H1 (cell line): ENCODE measurements around the gene KLRF1.

Experiments used
- CEBPB ChIP-seq: IDR thresholded peaks from 2 replicates; pipeline ENCODE4 v1.6.1; 2012; ENCODE audit warnings: low read depth, low read length
- EP300 ChIP-seq, 2 experiments: IDR thresholded peaks; 1 replicate in 1 of 2; 2 replicates in 1 of 2; pipeline ENCODE4 v1.6.1; 2011 to 2012; ENCODE audit warnings: low read depth in 2 of 2, low read length in 2 of 2, mild to moderate bottlenecking in 2 of 2, borderline replicate concordance in 1 of 2, inconsistent platforms in 1 of 2, moderate library complexity in 1 of 2
- EZH2 ChIP-seq: fragments of 200-600 bp; sonication (generic); IDR thresholded peaks from 2 replicates; pipeline ENCODE4 v1.7.1; 2012; ENCODE audit warnings: low read depth, mild to moderate bottlenecking, moderate library complexity, low read length, inconsistent platforms; ENCODE audit not compliant: severe bottlenecking
- HDAC6 ChIP-seq: IDR thresholded peaks from one replicate; pipeline ENCODE4 v1.7.1; 2012; ENCODE audit warnings: low read depth, mild to moderate bottlenecking, inconsistent platforms, low read length, moderate library complexity
- KDM1A ChIP-seq: fragments of 200-600, 300-600 bp; sonication (generic); IDR thresholded peaks from 2 replicates; pipeline ENCODE4 v1.7.1; 2016; ENCODE audit warnings: mild to moderate bottlenecking, low read length, borderline replicate concordance
- POLR2A ChIP-seq, 2 experiments: IDR thresholded peaks; 1 replicate in 1 of 2; 2 replicates in 1 of 2; pipeline ENCODE4 v1.6.1; 2011; ENCODE audit warnings: low read depth in 2 of 2, low read length in 2 of 2, mild to moderate bottlenecking in 2 of 2; ENCODE audit errors: control extremely low read depth in 1 of 2
- RAD21 ChIP-seq, 2 experiments: IDR thresholded peaks in 1 of 2; conservative IDR thresholded peaks in 1 of 2; 2 replicates each; pipeline ENCODE4 v1.6.1; 2011; ENCODE audit warnings: low read depth in 2 of 2, low read length in 2 of 2, improper control_type of control experiment in 1 of 2, inconsistent platforms in 1 of 2, mild to moderate bottlenecking in 1 of 2, moderate library complexity in 1 of 2
- SAP30 ChIP-seq: fragments of 300-600 bp; sonication (generic); IDR thresholded peaks from 2 replicates; pipeline ENCODE4 v1.7.1; 2012; ENCODE audit warnings: low read length, moderate library complexity, mild to moderate bottlenecking, inconsistent platforms; ENCODE audit not compliant: insufficient read depth, insufficient replicate concordance
- YY1 ChIP-seq: IDR thresholded peaks from 2 replicates; pipeline ENCODE4 v1.6.1; 2011; ENCODE audit warnings: low read depth, mild to moderate bottlenecking, low read length
- TF ChIP-seq, protein P1 (sequence below): IDR thresholded peaks from 2 replicates; pipeline ENCODE4 v1.6.1; 2012; ENCODE audit warnings: inconsistent platforms
- TF ChIP-seq, protein P2 (sequence below), 3 experiments: IDR thresholded peaks; 1 replicate in 2 of 3; 2 replicates in 1 of 3; pipeline versions ENCODE4 v1.5.1 to v1.6.1; 2011; ENCODE audit warnings: low read length in 3 of 3, mild to moderate bottlenecking in 3 of 3, inconsistent platforms in 2 of 3, low read depth in 1 of 3, moderate library complexity in 1 of 3; ENCODE audit not compliant: insufficient read depth in 1 of 3; ENCODE audit errors: control extremely low read depth in 1 of 3

DNA sequence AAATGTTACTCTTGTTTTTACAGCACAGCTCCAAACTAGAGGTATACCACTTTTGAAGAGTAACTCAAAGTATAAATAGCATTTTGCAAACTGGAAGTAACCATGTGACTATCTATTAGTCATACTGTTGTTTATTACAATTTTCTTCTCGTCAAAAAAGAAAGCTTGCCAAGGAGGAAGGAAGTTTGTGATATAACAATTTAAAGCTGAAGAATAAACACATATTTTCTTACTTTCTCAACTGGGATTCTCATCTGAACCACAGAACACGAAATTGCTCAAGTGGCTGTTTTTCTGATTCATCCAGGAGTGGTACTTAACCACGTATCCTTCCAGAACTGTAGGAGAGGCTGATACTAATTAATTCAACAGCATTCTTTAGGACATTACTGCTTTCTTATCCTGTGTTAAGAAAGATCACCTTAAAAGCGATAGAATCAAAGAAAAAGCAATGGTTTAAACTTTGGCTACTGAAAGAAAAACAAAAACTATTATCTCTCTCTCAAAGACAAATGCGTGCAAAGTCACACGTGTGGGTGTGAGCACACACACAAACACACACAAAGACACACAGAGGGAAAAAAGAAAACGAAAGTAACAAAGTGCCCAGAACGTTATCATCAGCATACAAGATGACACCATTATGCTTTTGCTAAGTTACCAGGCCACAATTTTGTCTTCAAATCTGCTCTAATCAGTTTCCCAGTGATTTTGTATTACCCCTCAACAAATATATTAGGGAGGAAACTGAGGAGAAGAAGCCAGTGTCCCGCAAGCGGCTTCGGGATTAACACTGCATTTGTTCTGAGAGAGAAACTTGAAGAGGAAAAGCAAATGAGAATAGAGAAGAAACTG is 42.3 kb downstream of the KLRF1 start, which contains the start of gene CLEC2B:
- TF ChIP-seq SAP30 (no peak), EP300 (IDR thresholded peaks at IDR 0.05; ENCODE audit: borderline replicate concordance in 1 of 2, low read depth in 2 of 2, low read length in 2 of 2) (no peak), POLR2A (IDR thresholded peaks at IDR 0.05; ENCODE audit: control extremely low read depth in 1 of 2, low read depth in 2 of 2, low read length in 2 of 2) (no peak), YY1 (no peak), RAD21 (IDR thresholded peaks at IDR 0.05 in 1 of 2, conservative IDR thresholded peaks at IDR 0.05 in 1 of 2; ENCODE audit: low read depth in 2 of 2, low read length in 2 of 2) (no peak), EZH2 (no peak), CEBPB (no peak), HDAC6 (no peak), KDM1A (no peak)
- TF ChIP-seq, protein P1, sequence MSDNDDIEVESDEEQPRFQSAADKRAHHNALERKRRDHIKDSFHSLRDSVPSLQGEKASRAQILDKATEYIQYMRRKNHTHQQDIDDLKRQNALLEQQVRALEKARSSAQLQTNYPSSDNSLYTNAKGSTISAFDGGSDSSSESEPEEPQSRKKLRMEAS: no peak
- TF ChIP-seq, protein P2, sequence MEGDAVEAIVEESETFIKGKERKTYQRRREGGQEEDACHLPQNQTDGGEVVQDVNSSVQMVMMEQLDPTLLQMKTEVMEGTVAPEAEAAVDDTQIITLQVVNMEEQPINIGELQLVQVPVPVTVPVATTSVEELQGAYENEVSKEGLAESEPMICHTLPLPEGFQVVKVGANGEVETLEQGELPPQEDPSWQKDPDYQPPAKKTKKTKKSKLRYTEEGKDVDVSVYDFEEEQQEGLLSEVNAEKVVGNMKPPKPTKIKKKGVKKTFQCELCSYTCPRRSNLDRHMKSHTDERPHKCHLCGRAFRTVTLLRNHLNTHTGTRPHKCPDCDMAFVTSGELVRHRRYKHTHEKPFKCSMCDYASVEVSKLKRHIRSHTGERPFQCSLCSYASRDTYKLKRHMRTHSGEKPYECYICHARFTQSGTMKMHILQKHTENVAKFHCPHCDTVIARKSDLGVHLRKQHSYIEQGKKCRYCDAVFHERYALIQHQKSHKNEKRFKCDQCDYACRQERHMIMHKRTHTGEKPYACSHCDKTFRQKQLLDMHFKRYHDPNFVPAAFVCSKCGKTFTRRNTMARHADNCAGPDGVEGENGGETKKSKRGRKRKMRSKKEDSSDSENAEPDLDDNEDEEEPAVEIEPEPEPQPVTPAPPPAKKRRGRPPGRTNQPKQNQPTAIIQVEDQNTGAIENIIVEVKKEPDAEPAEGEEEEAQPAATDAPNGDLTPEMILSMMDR (IDR thresholded peaks at IDR 0.05; ENCODE audit: control extremely low read depth in 1 of 3, insufficient read depth in 1 of 3, low read depth in 1 of 3, low read length in 3 of 3): no peak
